Measurements from ENCODE around the gene NRXN2. TPM values are rescaled to one million over a fixed set of nuclear protein-coding genes. Genes with fewer than 3 reads are reported as not detected.

Gene NRXN2
- polyA plus RNA-seq, 2 donors = 0.24 to 0.44 TPM

DNA sequence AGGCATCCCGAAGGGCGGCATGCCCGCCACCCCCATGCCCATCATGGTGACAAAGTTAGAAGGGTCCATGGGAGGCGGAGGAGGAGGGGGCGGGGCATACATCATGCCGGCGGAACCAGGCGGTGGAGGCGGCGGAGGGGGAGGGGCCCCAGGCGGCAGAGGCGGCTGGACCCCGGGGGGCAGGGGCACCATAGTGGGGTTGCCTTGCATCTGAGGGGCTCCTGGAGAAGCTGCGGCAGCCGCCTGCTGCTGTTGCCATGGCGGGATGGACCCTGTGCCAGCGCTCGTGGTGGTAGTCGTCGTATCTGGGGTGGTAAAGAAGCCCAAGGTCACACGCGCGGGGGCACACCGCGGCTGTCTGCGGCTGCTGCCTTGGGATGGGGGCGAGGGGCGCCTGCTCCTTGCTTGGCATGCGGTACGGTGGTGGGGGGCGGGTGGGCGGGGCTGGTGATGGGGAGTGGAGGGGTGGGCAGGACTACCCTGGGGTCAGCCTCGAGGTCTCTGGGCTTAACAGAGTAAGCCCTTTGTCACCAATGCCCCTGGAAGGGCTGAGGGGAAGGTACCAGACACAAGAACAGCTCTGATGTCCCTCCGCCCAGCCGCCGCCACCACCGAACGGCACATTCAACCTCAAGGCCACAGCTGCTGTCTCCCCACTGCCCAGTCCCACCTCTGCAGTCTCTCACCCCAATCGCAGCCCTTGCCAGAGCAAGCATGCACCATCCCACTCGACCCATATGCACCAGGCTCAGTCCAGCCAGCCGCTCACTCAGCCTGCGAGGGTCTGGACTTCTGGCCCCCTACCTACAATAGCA, 43.1 kb upstream of the NRXN2 start:
- no peak overlapping the region for H3K4me3 ChIP-seq (ENCODE audit: low read depth in 1 of 2, low read length in 2 of 2)
- peaks cover 8 to 12% of the 10 kb centered on the region in 2 donors for H3K4me1 ChIP-seq (ENCODE audit: control insufficient read depth in 2 of 2, insufficient read depth in 2 of 2, low read length in 1 of 2)
- 82 to 89% methylated on average over 22 to 42 of the region's 42 CpGs for WGBS, 2 donors
- H3K9me3 ChIP-seq (ENCODE audit: control insufficient read depth in 2 of 2, insufficient read depth in 1 of 2, low read depth in 1 of 2, low read length in 1 of 2) = no peaks in the 10 kb centered on the region
- H3K36me3 ChIP-seq (ENCODE audit: control insufficient read depth in 2 of 2, insufficient read depth in 2 of 2, low read length in 1 of 2) = peaks cover 38 to 77% of the 10 kb centered on the region in 2 donors
- no peak overlapping the region for H3K27ac ChIP-seq (ENCODE audit: low read depth in 2 of 2, low read length in 1 of 2)
- no peaks in the 10 kb centered on the region for H3K27me3 ChIP-seq (ENCODE audit: control insufficient read depth in 1 of 2, insufficient read depth in 2 of 2, low read length in 2 of 2)

DNA sequence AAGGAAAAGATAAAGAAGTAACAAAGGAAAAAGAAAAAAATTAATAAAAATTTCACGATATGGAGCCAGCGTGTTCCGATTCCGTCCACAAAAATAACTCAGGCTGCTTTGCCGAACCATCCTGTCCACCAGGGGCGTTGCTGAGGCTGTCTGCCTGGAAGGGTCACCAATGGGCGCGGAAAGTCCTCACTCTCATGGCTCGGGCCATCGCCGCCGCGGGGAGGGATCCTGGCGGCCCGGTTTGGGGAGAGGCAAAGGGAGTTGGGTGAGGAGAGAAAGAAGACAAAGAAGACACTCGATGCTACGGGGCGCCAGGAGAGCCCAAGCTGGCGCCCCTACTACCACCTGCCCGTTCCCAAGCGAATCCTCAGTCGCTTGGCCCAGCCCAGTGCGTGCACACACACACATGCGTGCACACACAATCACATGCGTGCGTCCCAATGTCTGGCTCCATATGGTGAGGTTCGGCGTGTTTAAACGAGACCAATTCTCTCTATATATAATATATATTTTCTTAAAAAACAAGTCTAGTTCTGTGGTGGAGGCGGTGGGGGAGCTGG, 42.4 kb upstream of the NRXN2 start:
- H3K4me1 ChIP-seq (ENCODE audit: control insufficient read depth in 2 of 2, insufficient read depth in 2 of 2, low read length in 1 of 2) = peaks cover 8 to 12% of the 10 kb centered on the region in 2 donors
- no peaks in the 10 kb centered on the region for H3K9me3 ChIP-seq (ENCODE audit: control insufficient read depth in 2 of 2, insufficient read depth in 1 of 2, low read depth in 1 of 2, low read length in 1 of 2)
- peak overlapping the region in 1 of 2 donors; percentile 6 for H3K27ac ChIP-seq (ENCODE audit: low read depth in 2 of 2, low read length in 1 of 2)
- peaks cover 33 to 73% of the 10 kb centered on the region in 2 donors for H3K36me3 ChIP-seq (ENCODE audit: control insufficient read depth in 2 of 2, insufficient read depth in 2 of 2, low read length in 1 of 2)
- 85 to 87% methylated on average over 30 of the region's 30 CpGs for WGBS, 2 donors
- H3K27me3 ChIP-seq (ENCODE audit: control insufficient read depth in 1 of 2, insufficient read depth in 2 of 2, low read length in 2 of 2) = no peaks in the 10 kb centered on the region
- H3K4me3 ChIP-seq (ENCODE audit: low read depth in 1 of 2, low read length in 2 of 2) = no peak overlapping the region

DNA sequence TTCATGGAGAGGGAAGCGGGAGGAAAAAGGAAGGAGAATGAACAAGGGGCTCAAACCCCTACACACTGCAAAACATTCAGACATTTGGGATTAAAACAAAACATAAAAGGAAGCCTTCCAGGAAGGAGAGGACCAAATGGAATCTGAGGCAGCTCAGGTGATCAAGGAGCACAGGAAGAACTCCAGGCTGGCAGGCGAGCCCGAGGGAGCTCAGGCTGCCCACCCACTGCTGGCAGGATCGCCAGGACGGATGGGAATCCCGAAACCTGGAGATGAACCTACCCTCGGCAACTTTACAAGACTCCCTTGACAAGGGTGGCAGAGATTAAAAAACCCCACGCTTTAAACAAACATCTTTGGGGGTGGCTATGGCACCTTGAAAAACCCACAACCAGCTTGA, 41.8 kb upstream of the NRXN2 start:
- WGBS, 2 donors = 58 to 79% methylated on average over 8 of the region's 8 CpGs
- peaks cover 27 to 67% of the 10 kb centered on the region in 2 donors for H3K36me3 ChIP-seq (ENCODE audit: control insufficient read depth in 2 of 2, insufficient read depth in 2 of 2, low read length in 1 of 2)
- no peak overlapping the region for H3K27ac ChIP-seq (ENCODE audit: low read depth in 2 of 2, low read length in 1 of 2)
- peaks cover 8 to 12% of the 10 kb centered on the region in 2 donors for H3K4me1 ChIP-seq (ENCODE audit: control insufficient read depth in 2 of 2, insufficient read depth in 2 of 2, low read length in 1 of 2)
- no peak overlapping the region for H3K4me3 ChIP-seq (ENCODE audit: low read depth in 1 of 2, low read length in 2 of 2)
- no peaks in the 10 kb centered on the region for H3K9me3 ChIP-seq (ENCODE audit: control insufficient read depth in 2 of 2, insufficient read depth in 1 of 2, low read depth in 1 of 2, low read length in 1 of 2)
- H3K27me3 ChIP-seq (ENCODE audit: control insufficient read depth in 1 of 2, insufficient read depth in 2 of 2, low read length in 2 of 2) = no peaks in the 10 kb centered on the region

DNA sequence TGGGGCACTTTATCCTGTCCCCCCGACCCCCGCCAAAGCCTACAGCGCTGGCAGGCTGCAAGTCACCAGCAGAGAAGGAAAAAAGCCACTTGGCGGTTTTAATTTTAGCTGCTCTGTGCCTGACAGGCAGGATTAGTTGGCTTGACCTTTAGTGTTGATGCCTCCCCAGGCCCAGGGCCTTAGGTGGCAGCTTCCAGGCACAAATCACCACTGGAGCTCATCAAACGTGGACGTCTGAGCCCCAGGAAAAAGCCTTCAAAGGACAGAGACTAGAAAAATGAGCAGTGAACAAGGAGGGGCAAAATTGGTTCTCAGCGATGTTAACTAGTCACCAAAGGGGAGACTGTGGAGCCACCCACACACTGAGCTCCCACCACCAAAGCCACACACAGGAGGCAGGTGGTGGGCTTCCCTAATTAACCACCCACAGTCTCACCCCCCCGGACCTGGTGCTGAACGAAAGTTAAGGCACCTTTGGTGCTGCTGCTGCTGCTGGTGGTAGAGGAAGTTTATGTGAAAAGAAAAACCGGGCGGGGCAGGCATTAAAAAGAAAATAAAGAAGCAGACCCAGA, 41.1 kb upstream of the NRXN2 start:
- WGBS, 2 donors = 49 to 59% methylated on average over 11 of the region's 11 CpGs
- H3K36me3 ChIP-seq (ENCODE audit: control insufficient read depth in 2 of 2, insufficient read depth in 2 of 2, low read length in 1 of 2) = peaks cover 21 to 60% of the 10 kb centered on the region in 2 donors
- H3K4me3 ChIP-seq (ENCODE audit: low read depth in 1 of 2, low read length in 2 of 2) = no peak overlapping the region
- no peaks in the 10 kb centered on the region for H3K27me3 ChIP-seq (ENCODE audit: control insufficient read depth in 1 of 2, insufficient read depth in 2 of 2, low read length in 2 of 2)
- peaks cover 8 to 12% of the 10 kb centered on the region in 2 donors for H3K4me1 ChIP-seq (ENCODE audit: control insufficient read depth in 2 of 2, insufficient read depth in 2 of 2, low read length in 1 of 2)
- H3K27ac ChIP-seq (ENCODE audit: low read depth in 2 of 2, low read length in 1 of 2) = peak overlapping the region; percentile 45 to 82
- H3K9me3 ChIP-seq (ENCODE audit: control insufficient read depth in 2 of 2, insufficient read depth in 1 of 2, low read depth in 1 of 2, low read length in 1 of 2) = no peaks in the 10 kb centered on the region

DNA sequence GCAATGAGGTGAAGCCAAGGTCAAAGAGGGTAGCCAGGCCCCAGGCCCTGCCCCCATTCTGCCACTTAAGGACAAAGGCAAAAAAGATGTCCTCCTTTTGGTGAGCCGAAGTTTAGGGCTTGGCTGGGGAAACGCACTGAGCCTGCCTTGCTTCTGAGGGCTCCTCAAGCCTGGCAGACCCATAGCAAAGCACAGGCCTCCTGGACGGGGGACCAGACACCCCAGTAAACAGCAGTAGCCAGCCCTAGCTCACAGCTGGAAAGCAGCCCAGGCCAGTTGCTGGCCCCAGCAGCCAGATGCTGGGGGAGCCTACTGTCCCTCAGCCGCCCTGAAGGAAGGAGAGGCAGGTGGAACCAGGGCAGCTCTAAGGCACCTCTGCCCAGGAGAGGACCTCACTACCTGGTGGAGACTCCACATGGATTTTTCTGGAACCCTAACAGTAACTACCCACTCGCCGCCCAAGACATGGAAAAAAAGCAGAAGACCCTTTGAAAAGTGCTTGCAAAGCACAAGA, 40.6 kb upstream of the NRXN2 start:
- Histone ChIP-seq H3K36me3 (ENCODE audit: control insufficient read depth in 2 of 2, insufficient read depth in 2 of 2, low read length in 1 of 2) (peaks cover 17 to 55% of the 10 kb centered on the region in 2 donors), H3K9me3 (ENCODE audit: control insufficient read depth in 2 of 2, insufficient read depth in 1 of 2, low read depth in 1 of 2, low read length in 1 of 2) (no peaks in the 10 kb centered on the region), H3K4me3 (ENCODE audit: low read depth in 1 of 2, low read length in 2 of 2) (no peak overlapping the region), H3K4me1 (ENCODE audit: control insufficient read depth in 2 of 2, insufficient read depth in 2 of 2, low read length in 1 of 2) (peaks cover 8 to 12% of the 10 kb centered on the region in 2 donors), H3K27ac (ENCODE audit: low read depth in 2 of 2, low read length in 1 of 2) (peak overlapping the region; percentile 45 to 82), H3K27me3 (ENCODE audit: control insufficient read depth in 1 of 2, insufficient read depth in 2 of 2, low read length in 2 of 2) (no peaks in the 10 kb centered on the region)
- 54 to 55% methylated on average over 6 of the region's 6 CpGs for WGBS, 2 donors

DNA sequence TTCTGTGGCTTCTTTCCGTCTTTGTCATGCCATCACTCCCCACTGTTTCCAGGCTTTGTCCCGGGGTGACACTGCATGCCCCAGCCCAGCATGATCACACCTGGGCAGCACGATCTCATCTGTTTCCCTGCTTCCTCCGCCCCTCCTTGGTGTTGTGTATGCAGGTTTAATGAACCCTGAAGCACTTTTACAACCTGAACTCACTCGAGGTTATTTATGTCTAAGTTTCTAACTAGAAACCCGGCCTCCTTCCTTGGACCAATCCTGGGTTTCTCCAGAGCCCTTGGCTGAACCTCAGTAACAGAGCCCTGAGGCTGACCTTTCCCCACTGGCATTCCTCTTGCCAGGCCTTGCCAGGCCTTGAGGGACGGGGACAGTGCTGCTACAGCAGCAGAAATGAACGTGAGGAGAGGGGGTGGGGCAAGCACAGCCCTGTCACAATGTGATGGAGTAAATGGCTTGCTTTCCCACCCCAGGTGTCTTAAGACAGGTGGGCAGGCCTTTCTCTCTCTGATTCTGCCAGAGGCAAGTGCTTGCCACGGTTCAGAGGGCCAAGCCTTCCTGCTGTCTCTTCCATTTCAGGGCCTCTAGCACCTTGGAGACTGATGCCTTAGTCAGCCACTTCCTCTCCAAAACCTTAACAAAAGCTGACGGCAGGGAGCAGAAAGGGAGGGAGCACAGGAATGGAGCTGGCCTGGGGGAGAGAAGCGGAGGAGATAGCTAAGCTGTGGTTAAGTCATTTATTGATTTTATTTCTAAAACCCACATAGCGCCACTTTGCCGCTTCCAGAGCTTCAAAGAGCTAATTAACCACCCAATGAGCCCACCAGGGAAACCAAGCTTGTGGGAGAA, 39.9 kb upstream of the NRXN2 start:
- 32 to 40% methylated on average over 13 of the region's 13 CpGs for WGBS, 2 donors

DNA sequence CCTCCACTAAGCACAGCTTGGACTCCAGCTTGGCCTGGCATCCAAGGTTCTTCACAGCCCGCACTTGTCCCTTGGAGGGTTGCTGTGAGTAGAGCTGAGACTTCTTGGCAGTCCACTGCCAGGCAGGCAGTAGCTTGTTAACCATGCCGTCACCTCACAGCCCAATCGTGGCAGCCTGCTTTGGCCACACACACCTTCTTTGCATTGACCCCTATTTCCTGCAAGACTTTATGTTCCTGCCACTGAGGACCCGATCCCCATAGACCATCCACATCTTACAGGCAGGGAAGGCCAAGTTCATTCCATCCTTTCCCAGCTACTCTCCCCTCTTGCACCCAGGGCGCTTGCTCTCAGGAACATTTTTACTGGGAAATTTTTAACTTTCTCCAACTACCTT, 39.3 kb upstream of the NRXN2 start:
- Histone ChIP-seq H3K27me3 (ENCODE audit: control insufficient read depth in 1 of 2, insufficient read depth in 2 of 2, low read length in 2 of 2) (no peaks in the 10 kb centered on the region), H3K27ac (ENCODE audit: low read depth in 2 of 2, low read length in 1 of 2) (peak overlapping the region; percentile 45 to 82), H3K9me3 (ENCODE audit: control insufficient read depth in 2 of 2, insufficient read depth in 1 of 2, low read depth in 1 of 2, low read length in 1 of 2) (no peaks in the 10 kb centered on the region), H3K36me3 (ENCODE audit: control insufficient read depth in 2 of 2, insufficient read depth in 2 of 2, low read length in 1 of 2) (peaks cover 7 to 43% of the 10 kb centered on the region in 2 donors), H3K4me3 (ENCODE audit: low read depth in 1 of 2, low read length in 2 of 2) (no peak overlapping the region), H3K4me1 (ENCODE audit: control insufficient read depth in 2 of 2, insufficient read depth in 2 of 2, low read length in 1 of 2) (peaks cover 8 to 12% of the 10 kb centered on the region in 2 donors)
- WGBS, 2 donors = 45 to 53% methylated on average over 5 of the region's 5 CpGs

More for the DNA sequence above, 39.9 kb upstream of the NRXN2 start:
- Histone ChIP-seq H3K9me3 (ENCODE audit: control insufficient read depth in 2 of 2, insufficient read depth in 1 of 2, low read depth in 1 of 2, low read length in 1 of 2) (no peaks in the 10 kb centered on the region), H3K4me3 (ENCODE audit: low read depth in 1 of 2, low read length in 2 of 2) (no peak overlapping the region), H3K4me1 (ENCODE audit: control insufficient read depth in 2 of 2, insufficient read depth in 2 of 2, low read length in 1 of 2) (peaks cover 8 to 12% of the 10 kb centered on the region in 2 donors), H3K27ac (ENCODE audit: low read depth in 2 of 2, low read length in 1 of 2) (peak overlapping the region; percentile 45 to 82), H3K36me3 (ENCODE audit: control insufficient read depth in 2 of 2, insufficient read depth in 2 of 2, low read length in 1 of 2) (peaks cover 13 to 49% of the 10 kb centered on the region in 2 donors), H3K27me3 (ENCODE audit: control insufficient read depth in 1 of 2, insufficient read depth in 2 of 2, low read length in 2 of 2) (no peaks in the 10 kb centered on the region)

DNA sequence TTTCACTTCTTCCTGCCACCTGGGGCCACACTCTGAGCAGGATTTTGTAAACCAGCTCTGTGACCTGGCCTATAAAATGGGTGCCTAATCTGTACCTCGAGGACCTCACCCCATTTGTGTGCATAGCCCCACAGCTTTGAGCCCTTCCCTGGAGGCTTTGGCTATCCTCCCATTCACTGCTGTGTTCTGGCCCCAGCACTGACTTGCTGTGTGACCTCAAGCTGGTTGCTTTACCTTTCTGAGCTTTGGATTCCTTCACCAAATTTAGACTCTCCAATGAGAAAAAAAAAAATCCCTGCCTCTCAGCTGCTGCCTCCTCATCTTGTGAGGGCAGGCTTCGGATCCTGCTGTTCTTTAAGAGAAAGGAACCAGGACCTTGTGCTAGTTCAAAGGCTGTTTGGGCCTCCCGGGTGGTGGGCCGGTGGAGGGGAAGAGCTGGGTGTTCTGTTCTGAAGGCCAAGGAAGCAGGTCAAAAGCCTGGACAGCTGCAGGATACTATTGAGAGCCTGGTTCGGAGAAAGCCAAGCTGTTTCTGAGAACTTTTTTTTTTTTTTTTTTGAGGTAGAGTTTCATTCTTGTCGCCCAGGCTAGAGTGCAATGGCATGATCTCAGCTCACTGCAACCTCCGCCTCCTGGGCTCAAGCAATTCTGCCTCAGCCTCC, 37.9 kb upstream of the NRXN2 start:
- 65 to 67% methylated on average over 7 of the region's 7 CpGs for WGBS, 2 donors
- peaks cover 8 to 12% of the 10 kb centered on the region in 2 donors for H3K4me1 ChIP-seq (ENCODE audit: control insufficient read depth in 2 of 2, insufficient read depth in 2 of 2, low read length in 1 of 2)
- H3K9me3 ChIP-seq (ENCODE audit: control insufficient read depth in 2 of 2, insufficient read depth in 1 of 2, low read depth in 1 of 2, low read length in 1 of 2) = no peaks in the 10 kb centered on the region
- no peaks in the 10 kb centered on the region for H3K27me3 ChIP-seq (ENCODE audit: control insufficient read depth in 1 of 2, insufficient read depth in 2 of 2, low read length in 2 of 2)
- H3K4me3 ChIP-seq (ENCODE audit: low read depth in 1 of 2, low read length in 2 of 2) = no peak overlapping the region
- H3K27ac ChIP-seq (ENCODE audit: low read depth in 2 of 2, low read length in 1 of 2) = peak overlapping the region; percentile 8 to 75
- peaks cover 0 to 30% of the 10 kb centered on the region in 2 donors for H3K36me3 ChIP-seq (ENCODE audit: control insufficient read depth in 2 of 2, insufficient read depth in 2 of 2, low read length in 1 of 2)

Measured in esophagus (tissue), 2 donors.